GM12878 (cell line): Measurements from ENCODE around the gene RPAP3. TPM values are rescaled to one million over a fixed set of nuclear protein-coding genes. Genes with fewer than 3 reads are reported as not detected.

Experiments
- ATAC-seq: fragments of 200-7000 bp; cut with Tn5 transposase; 3 replicates; pipeline ENCODE4 v1.9.1; 2020; ENCODE audit warnings: mild to moderate bottlenecking, moderate library complexity
- BruUV-seq: library from RNA; stranded (reverse); fragments of 400-500 nt; replicated peaks from 2 replicates; lab custom pipeline; 2021; lab: Mats Ljungman, UMichigan
- CTCF ChIA-PET: fragments of 300-600 bp; sonication (Branson Sonifier 250); formaldehyde crosslinking; extraction: SDS; loops from one replicate; lab custom pipeline; 2021; ENCODE audit warnings: inconsistent platforms; lab: Yijun Ruan, JAX
- POLR2A ChIA-PET: fragments of 350-600 bp; formaldehyde crosslinking; extraction: SDS; loops from one replicate; lab custom pipeline; 2021; ENCODE audit warnings: inconsistent platforms; lab: Charles Lee
- RAD21 ChIA-PET: fragments of 300-600 bp; sonication (Branson Sonifier 250); formaldehyde crosslinking; loops from one replicate; lab custom pipeline; 2023; ENCODE audit warnings: antibody characterized with exemption; ENCODE audit not compliant: unreplicated experiment; lab: Charles Lee
- SMC1A ChIA-PET: fragments of 300-600 bp; sonication (Branson Sonifier 250); formaldehyde crosslinking; loops from one replicate; lab custom pipeline; 2023; ENCODE audit not compliant: unreplicated experiment, uncharacterized antibody; lab: Charles Lee
- DNase-seq: peaks from one replicate; pipeline ENCODE4 v3.0.0-alpha.2; 2011; ENCODE audit warnings: low read depth, low spot score
- FAIRE-seq: peaks from 3 replicates; lab custom pipeline; 2011; peaks lifted over from hg19 to GRCh38; lab: Jason Lieb, UNC
- H2AFZ ChIP-seq: 2 replicates; pipeline ENCODE4 v1.6.0; 2011; ENCODE audit warnings: low read depth, low read length, control low read depth; ENCODE audit not compliant: control insufficient read depth
- H3K27ac ChIP-seq: 2 replicates; pipeline ENCODE4 v1.5.1; 2011; ENCODE audit warnings: control low read depth; ENCODE audit not compliant: control insufficient read depth, insufficient read depth
- H3K27me3 ChIP-seq, 2 experiments: replicated peaks in 1 of 2; 2 replicates each; pipeline versions ENCODE4 v1.6.0 to v1.6.1; 2011; ENCODE audit warnings: low read length in 1 of 2; ENCODE audit not compliant: control insufficient read depth in 2 of 2, insufficient read depth in 2 of 2
- H3K36me3 ChIP-seq, 2 experiments: 2 replicates each; pipeline ENCODE4 v1.5.1; 2011; ENCODE audit warnings: low read length in 1 of 2; ENCODE audit not compliant: control insufficient read depth in 2 of 2, insufficient read depth in 2 of 2
- H3K4me1 ChIP-seq: 2 replicates; pipeline ENCODE4 v1.6.1; 2011; ENCODE audit warnings: mild to moderate bottlenecking, low read length, moderate library complexity, mixed read lengths; ENCODE audit not compliant: control insufficient read depth, insufficient read depth
- H3K4me2 ChIP-seq: 2 replicates; pipeline ENCODE4 v1.6.0; 2011; ENCODE audit warnings: control low read depth; ENCODE audit not compliant: control insufficient read depth, insufficient read depth
- H3K4me3 ChIP-seq: fragments of 200-600 bp; sonication (generic); 2 replicates; pipeline ENCODE4 v1.5.1; 2016
- H3K79me2 ChIP-seq: 2 replicates; pipeline ENCODE4 v1.6.0; 2011; ENCODE audit warnings: low read length; ENCODE audit not compliant: control insufficient read depth, insufficient read depth
- H3K9ac ChIP-seq: 2 replicates; pipeline ENCODE4 v1.8.0; 2011; ENCODE audit warnings: low read length, control low read depth, mixed read lengths; ENCODE audit not compliant: control insufficient read depth, insufficient read depth
- H3K9me3 ChIP-seq: replicated peaks from 3 replicates; pipeline ENCODE4 v1.5.1; 2011; ENCODE audit warnings: mild to moderate bottlenecking, low read length; ENCODE audit not compliant: control insufficient read depth, insufficient read depth
- H4K20me1 ChIP-seq: 2 replicates; pipeline ENCODE4 v1.6.0; 2011; ENCODE audit not compliant: control insufficient read depth, insufficient read depth
- ATF7 ChIP-seq: fragments of 450-650 bp; IDR thresholded peaks from 2 replicates; pipeline ENCODE4 v1.6.1; 2016; ENCODE audit warnings: low read depth, mild to moderate bottlenecking
- HSF1 ChIP-seq: fragments of 150-350 bp; IDR thresholded peaks from 2 replicates; pipeline ENCODE4 v1.6.1; 2014; ENCODE audit warnings: mild to moderate bottlenecking, low read depth, low read length
- IKZF2 ChIP-seq, 2 experiments: fragments of 450-650 bp; IDR thresholded peaks; 2 replicates each; pipeline ENCODE4 v1.6.1; 2017; ENCODE audit warnings: mild to moderate bottlenecking in 2 of 2, moderate library complexity in 2 of 2
- MEF2B ChIP-seq: fragments of 450-650 bp; IDR thresholded peaks from 2 replicates; pipeline ENCODE4 v1.6.1; 2018; ENCODE audit warnings: mild to moderate bottlenecking, moderate library complexity; ENCODE audit not compliant: partially characterized antibody, poor library complexity, severe bottlenecking
- MTA2 ChIP-seq: fragments of 450-650 bp; IDR thresholded peaks from 2 replicates; pipeline ENCODE4 v1.6.1; 2016; ENCODE audit warnings: low read depth, mild to moderate bottlenecking, moderate library complexity
- MTA3 ChIP-seq: IDR thresholded peaks from 2 replicates; pipeline ENCODE4 v1.6.1; 2012; ENCODE audit warnings: low read length, inconsistent platforms, borderline replicate concordance
- NFIC ChIP-seq: IDR thresholded peaks from 2 replicates; pipeline ENCODE4 v1.6.1; 2012; ENCODE audit warnings: low read depth, mild to moderate bottlenecking, inconsistent platforms, low read length, moderate library complexity
- NFYB ChIP-seq: IDR thresholded peaks from 2 replicates; pipeline ENCODE4 v1.6.1; 2011; ENCODE audit warnings: low read depth, mild to moderate bottlenecking, low read length, improper control_type of control experiment, moderate library complexity; ENCODE audit not compliant: insufficient read depth
- NR2C1 ChIP-seq: fragments of 450-650 bp; IDR thresholded peaks from 2 replicates; pipeline ENCODE4 v1.6.1; 2017; ENCODE audit warnings: antibody characterized with exemption, mild to moderate bottlenecking, moderate library complexity
- NRF1 ChIP-seq: conservative IDR thresholded peaks from 2 replicates; pipeline ENCODE4 v1.6.1; 2011; ENCODE audit warnings: mild to moderate bottlenecking, low read depth, low read length, improper control_type of control experiment
- RB1 ChIP-seq: fragments of 450-650 bp; formaldehyde crosslinking; IDR thresholded peaks from 2 replicates; pipeline ENCODE4 v1.6.1; 2017; ENCODE audit warnings: mild to moderate bottlenecking, borderline replicate concordance
- RBBP5 ChIP-seq: fragments of 200-600 bp; sonication (generic); conservative IDR thresholded peaks from 2 replicates; pipeline ENCODE4 v1.6.1; 2016
- RFX5 ChIP-seq: IDR thresholded peaks from 2 replicates; pipeline ENCODE4 v1.6.1; 2011; ENCODE audit warnings: low read depth, low read length, improper control_type of control experiment
- RUNX3 ChIP-seq: IDR thresholded peaks from 2 replicates; pipeline ENCODE4 v1.6.1; 2012; ENCODE audit warnings: low read length, inconsistent platforms
- SIN3A ChIP-seq: IDR thresholded peaks from 2 replicates; pipeline ENCODE4 v1.6.1; 2012; ENCODE audit warnings: low read depth, low read length, improper control_type of control experiment
- SREBF2 ChIP-seq: IDR thresholded peaks from 2 replicates; pipeline ENCODE4 v1.6.1; 2012; ENCODE audit warnings: mild to moderate bottlenecking, low read length
- TAF1 ChIP-seq: IDR thresholded peaks from 2 replicates; pipeline ENCODE4 v1.6.1; 2011; ENCODE audit warnings: mild to moderate bottlenecking, low read depth, low read length, borderline replicate concordance
- ZNF622 ChIP-seq: fragments of 450-650 bp; IDR thresholded peaks from 2 replicates; pipeline ENCODE4 v1.6.1; 2017; ENCODE audit warnings: mild to moderate bottlenecking, inconsistent platforms
- WGBS: methylation state at CpG from one replicate; pipeline ENCODE4 v1.1.6; 2016; ENCODE audit warnings: low lambda C conversion rate; ENCODE audit not compliant: insufficient replicate concordance, insufficient coverage; ENCODE audit errors: missing lambda C conversion rate; 5-methylcytosine and 5-hydroxymethylcytosine counted together
- in situ Hi-C: fragments of 300-500 bp; cut with MboI; formaldehyde crosslinking; loops from 9 replicates; pipeline ENCODE4 v1.14.3; 2018; ENCODE audit warnings: mixed read lengths
- intact Hi-C: fragments of 100-400 bp; cut with micrococcal nuclease; formaldehyde crosslinking; loops from one replicate; pipeline ENCODE4 v1.14.2; 2022; ENCODE audit not compliant: unreplicated experiment
- polyA plus RNA-seq, 11 experiments: library from polyadenylated mRNA; depleted of rRNA in 4 of 11; unstranded in 6 of 11; stranded (reverse) in 5 of 11; fragments of >200 nt; fragmentation: Nextera tagmentation in 4 of 11; fragmentation: Illumina TruSeq in 1 of 11; extraction: Ambion mirVana in 4 of 11; extraction: Trizol in 1 of 11; gene quantifications; 1 replicate in 1 of 11; 2 replicates in 10 of 11; pipeline versions ENCODE4 v1.2.1 to v1.2.3, GENCODE V29; 2011 to 2016; ENCODE audit warnings: inconsistent platforms in 2 of 11, missing spikeins in 2 of 11, low read depth in 1 of 11
- total RNA-seq, 4 experiments: library from RNA; depleted of rRNA in 3 of 4; stranded (reverse); fragments of >200 nt in 3 of 4; fragmentation: Illumina TruSeq in 1 of 4; extraction: Trizol in 1 of 4; gene quantifications; 2 replicates each; pipeline versions ENCODE4 v1.2.1 to v1.2.3, GENCODE V29; 2013 to 2021

The RPAP3 gene
- total and polyA plus RNA-seq, 10 of the 15 experiments (the other 5 are each of a cell fraction or from before 2014, with no cell fraction given) = 14.1 to 50.6 (median 28.4) TPM

DNA sequence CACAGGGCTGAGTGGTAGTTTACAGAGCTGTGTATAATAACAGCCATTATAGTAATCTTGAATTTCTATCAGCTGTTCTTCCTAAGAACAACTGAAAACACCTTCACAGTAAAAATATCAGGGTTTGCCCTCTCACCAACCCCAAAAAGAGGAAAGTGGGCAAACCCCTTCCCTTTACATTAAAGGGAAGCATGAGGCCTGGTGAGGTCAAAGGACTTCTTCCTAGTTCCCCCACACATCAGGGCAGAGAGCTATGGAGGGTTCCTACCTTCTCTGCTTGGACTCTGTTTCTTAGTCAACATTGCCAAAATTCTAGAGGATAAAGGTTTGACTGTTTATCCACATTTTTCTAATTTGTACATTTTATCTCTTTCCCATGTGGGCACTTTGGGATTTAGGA, 4.4 kb upstream of the RPAP3 start:
- ChIA-PET POLR2A (interaction anchor here (0.8 to 1.1 kb wide), 2 partner anchors 9 to 26 kb away, joined by 3 to 4 read pairs; no protein-coding TSS in a partner anchor), RAD21 (interaction anchor here (0.9 to 9.0 kb wide), 5 partner anchors 31 to 129 kb away, joined by 3 to 61 read pairs (median 4); no protein-coding TSS in a partner anchor)

GRCh38 chr12:47709671-47710070, 3.8 kb upstream of the RPAP3 start:
- ATAC-seq = no peak
- Histone ChIP-seq H3K27me3 (no peaks in the 10 kb centered on the region), H3K9me3 (no peaks in the 10 kb centered on the region), H3K79me2 (peaks cover 20% of the 10 kb centered on the region), H3K9ac (no peak overlapping the region), H3K4me3 (no peak overlapping the region), H3K4me1 (peaks cover 32% of the 10 kb centered on the region), H3K27ac (no peak overlapping the region), H3K4me2 (peak overlapping the region; percentile 15), H2AFZ (no peak overlapping the region), H4K20me1 (no peaks in the 10 kb centered on the region), H3K36me3 (no peaks in the 10 kb centered on the region)
- in situ Hi-C loops (loop anchor here (5.0 kb wide), 3 partner anchors 68 to 458 kb away; no protein-coding TSS in a partner anchor), intact Hi-C loops (loop anchor here (10.0 kb wide), 1 partner anchor 1445 kb away; the partner anchor contains the start of gene SLC38A1)
- RAD21 ChIA-PET = interaction anchor here (0.9 to 9.0 kb wide), 4 partner anchors 32 to 65 kb away, joined by 3 to 61 read pairs (median 5); no protein-coding TSS in a partner anchor
- 20% methylated on average over 2 of the region's 2 CpGs for whole genome bisulfite sequencing
- no TSS peak for BruUV-seq
- FAIRE-seq = no peak
- SMC1A ChIA-PET = interaction anchor here (1.3 to 10.8 kb wide), 5 partner anchors 33 to 502 kb away, joined by 3 to 129 read pairs (median 3); no protein-coding TSS in a partner anchor
- POLR2A ChIA-PET = interaction anchor here (0.8 to 1.1 kb wide), 2 partner anchors 9 to 27 kb away, joined by 3 to 4 read pairs; no protein-coding TSS in a partner anchor
- CTCF ChIA-PET = interaction anchor here (1.2 to 9.7 kb wide), 8 partner anchors 12 to 130 kb away, joined by 4 to 102 read pairs (median 8); partner anchors contain the start of gene RAPGEF3
- no peak for DNase-seq
- TF ChIP-seq RFX5 (no peak), SREBF2 (no peak), ZNF622 (no peak), HSF1 (no peak), MTA2 (peak; percentile 52; the same call in 1 of the 2 replicates), NR2C1 (no peak), MEF2B (peak; percentile 45), MTA3 (no peak), TAF1 (no peak), RUNX3 (peak; percentile 55), NFIC (peak; percentile 63), IKZF2 (IDR thresholded peaks at IDR 0.05) (0 out of 4 replicates have a peak, but pooled peaks of 1 of the 2 experiments have one; percentile 13)

More for the DNA sequence above, 4.4 kb upstream of the RPAP3 start:
- in situ Hi-C loops = loop anchor here (5.0 kb wide), 3 partner anchors 67 to 457 kb away; no protein-coding TSS in a partner anchor
- no peak overlapping the region for H3K4me3 ChIP-seq
- no peak overlapping the region for H3K27ac ChIP-seq
- CTCF ChIA-PET = interaction anchor here (0.8 to 9.7 kb wide), 9 partner anchors 13 to 130 kb away, joined by 3 to 102 read pairs (median 7); no protein-coding TSS in a partner anchor
- no peaks in the 10 kb centered on the region for H3K36me3 ChIP-seq
- ATAC-seq = no peak
- no peak for FAIRE-seq
- H3K79me2 ChIP-seq = peaks cover 14% of the 10 kb centered on the region
- no peak for DNase-seq
- H2AFZ ChIP-seq = no peak overlapping the region
- no peak overlapping the region; the same call in 1 of the 2 replicates for H3K4me2 ChIP-seq
- no peak for TF ChIP-seq SIN3A
- TF ChIP-seq RB1 = no peak
- no peak for TF ChIP-seq NFYB
- TF ChIP-seq NRF1 = no peak
- no peak for TF ChIP-seq ATF7
- no peak for TF ChIP-seq RBBP5
- TF ChIP-seq, all 136 proteins: peak for 0
- Histone ChIP-seq H4K20me1 (no peaks in the 10 kb centered on the region), H3K9ac (no peak overlapping the region), H3K9me3 (no peaks in the 10 kb centered on the region), H3K27me3 (no peaks in the 10 kb centered on the region), H3K4me1 (peaks cover 32% of the 10 kb centered on the region)
- SMC1A ChIA-PET = interaction anchor here (0.9 to 10.8 kb wide), 7 partner anchors 16 to 502 kb away, joined by 3 to 129 read pairs (median 3); no protein-coding TSS in a partner anchor
- intact Hi-C loops = no loop called here
- BruUV-seq = no TSS peak
